NCI-H2029 (cell line): Measurements from ENCODE around the gene YIPF3.
A peak's percentile ranks its signal among the peaks of the same experiment; 100 is the strongest.
"Not testable (repeated sequence)": the region's sequence is repeated elsewhere in the genome, so short reads cannot be mapped to it uniquely, and the experiment has no call there.

Source experiments
- DNase-seq: peaks from one replicate; lab custom pipeline; 2025; lab: John Stamatoyannopoulos, UW

Gene YIPF3

GRCh38 chr6:43509984-43510826 is 6.5 kb downstream of the YIPF3 start, which contains the start of gene LRRC73:
TSS of gene LRRC73 (minus strand) at chr6:43510346. CDS start at chr6:43509785, 561 bp downstream.
- DNase-seq = peak; percentile 66

- no peak for DNase-seq
These were observed 7.4 kb downstream of the YIPF3 start for GRCh38 chr6:43509142-43509983.

- no peak for DNase-seq
These were observed 8.1 kb downstream of the YIPF3 start for GRCh38 chr6:43508481-43509141.

DNA sequence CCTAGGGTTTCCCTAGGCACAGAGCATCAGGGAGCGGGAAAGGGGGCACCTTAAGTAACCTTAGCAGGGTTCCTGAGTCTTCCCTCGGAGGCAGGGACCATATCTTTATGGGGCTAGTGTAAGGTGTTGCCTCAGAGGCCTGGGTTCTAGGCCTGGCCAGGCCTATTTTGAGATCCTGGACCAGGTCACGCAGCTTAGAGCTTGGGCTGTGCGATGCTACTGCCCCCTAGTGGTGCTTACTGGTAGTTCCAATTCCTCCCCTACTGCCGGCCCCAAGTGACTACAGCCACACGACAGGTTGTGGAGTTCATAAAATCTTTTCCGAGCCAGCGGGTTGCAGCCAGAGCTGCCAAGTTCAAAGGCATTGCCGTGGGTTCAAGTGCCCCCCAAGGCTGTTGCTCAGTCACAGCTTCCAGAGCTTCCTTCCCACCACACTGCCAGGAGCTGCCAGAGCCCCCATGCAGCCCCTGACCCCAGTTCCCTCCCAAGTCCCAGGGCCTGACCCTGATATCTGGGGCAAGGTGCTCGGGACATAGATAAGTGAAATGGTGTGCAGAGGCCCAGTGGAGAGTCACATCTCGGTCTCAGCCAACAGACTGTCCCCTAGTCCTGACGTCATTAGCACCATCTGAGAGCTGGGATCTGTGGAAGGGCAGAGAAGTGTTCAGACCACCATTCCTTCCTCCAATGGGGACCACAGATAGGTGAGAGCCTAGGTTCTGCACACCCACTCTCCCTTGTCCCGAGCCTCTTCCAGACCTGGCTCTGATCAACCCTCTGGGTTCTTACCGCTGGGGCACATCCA is 9.9 kb downstream of the YIPF3 start:
- DNase-seq = peak; percentile 63

DNA sequence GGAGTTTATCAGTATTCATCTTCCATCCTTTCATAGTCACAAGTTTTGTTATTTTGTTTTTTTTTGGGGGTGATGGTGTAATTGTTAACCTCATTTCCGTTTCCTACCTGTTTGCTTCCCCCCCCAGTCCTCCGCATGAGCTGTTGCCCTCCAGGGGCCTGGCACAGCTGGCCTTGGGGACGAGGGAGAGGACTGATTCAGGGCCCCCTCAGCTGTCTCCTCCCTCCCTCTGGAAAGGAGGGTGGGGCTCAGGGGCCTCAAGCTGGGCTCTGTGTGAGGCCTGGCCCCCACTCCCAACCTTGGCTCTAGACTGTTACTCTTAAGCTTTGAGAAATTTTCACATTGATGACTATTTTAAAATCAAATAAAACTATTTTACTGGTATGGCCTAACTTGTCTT is 10.6 kb downstream of the YIPF3 start:
- no peak for DNase-seq

- no peak for DNase-seq
These were observed 11.0 kb downstream of the YIPF3 start for GRCh38 chr6:43505718-43506117.

GRCh38 chr6:43504756-43505593 is 11.8 kb downstream of the YIPF3 start:
- DNase-seq = no peak

DNA sequence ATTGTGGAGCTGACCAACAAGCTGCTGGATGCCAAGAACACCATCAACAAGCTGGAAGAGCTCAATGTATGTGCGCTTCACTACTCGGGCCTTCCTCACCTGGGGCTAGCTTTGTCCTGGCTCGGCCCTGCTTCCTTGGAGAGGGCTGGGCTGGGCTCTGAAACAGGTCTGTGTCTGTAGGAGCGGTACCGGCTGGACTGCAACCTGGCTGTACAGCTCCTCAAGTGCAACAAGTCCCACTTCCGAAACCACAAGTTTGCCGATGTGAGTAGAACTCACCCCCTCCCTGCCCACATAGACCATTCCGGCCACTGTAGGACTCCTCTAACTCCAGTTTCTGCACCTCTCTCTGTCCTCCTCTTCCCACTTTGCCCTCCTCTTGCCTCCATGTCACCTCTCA is 13.3 kb downstream of the YIPF3 start:
- DNase-seq = no peak

DNA sequence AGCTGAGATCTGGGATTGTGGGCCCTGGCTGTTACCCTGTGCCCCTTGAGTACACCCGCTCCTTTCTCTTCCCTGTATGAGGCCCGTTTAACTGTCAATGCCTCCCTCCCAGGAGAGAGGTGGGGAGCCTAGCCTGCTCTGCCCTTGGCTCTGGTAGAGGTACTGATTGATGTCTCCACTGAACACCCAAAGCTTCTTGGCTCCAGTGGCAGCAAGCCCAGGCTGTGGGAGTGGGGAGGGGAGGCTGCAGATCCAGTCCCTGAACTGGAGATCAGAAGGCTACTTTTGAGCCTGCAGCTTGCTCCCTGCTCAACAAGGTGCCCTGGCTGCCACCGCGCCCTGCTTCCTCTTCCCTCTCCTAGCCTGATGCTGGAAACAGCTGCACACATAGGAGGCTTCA is 14.1 kb downstream of the YIPF3 start:
- DNase-seq = no peak

DNA sequence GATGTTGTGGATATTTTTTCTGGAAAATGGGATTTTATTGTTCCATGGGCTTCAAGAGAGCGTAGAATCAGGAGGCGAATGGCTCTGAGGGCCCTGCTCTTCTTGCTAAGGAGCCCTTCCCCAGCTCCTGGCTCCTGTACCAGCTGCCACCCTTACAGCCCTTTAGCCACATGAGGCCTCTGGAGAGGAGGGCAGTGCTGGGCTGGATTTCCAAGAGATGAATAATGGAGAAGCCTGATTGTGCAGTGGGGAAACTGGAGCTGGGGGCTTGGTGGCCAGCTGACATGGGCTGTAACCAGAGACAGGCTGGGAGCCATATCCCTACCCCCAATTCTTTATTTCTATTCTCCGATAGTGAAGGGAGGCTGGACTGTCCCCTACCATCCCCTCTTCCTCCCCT is 15.8 kb downstream of the YIPF3 start:
- no peak for DNase-seq

DNA sequence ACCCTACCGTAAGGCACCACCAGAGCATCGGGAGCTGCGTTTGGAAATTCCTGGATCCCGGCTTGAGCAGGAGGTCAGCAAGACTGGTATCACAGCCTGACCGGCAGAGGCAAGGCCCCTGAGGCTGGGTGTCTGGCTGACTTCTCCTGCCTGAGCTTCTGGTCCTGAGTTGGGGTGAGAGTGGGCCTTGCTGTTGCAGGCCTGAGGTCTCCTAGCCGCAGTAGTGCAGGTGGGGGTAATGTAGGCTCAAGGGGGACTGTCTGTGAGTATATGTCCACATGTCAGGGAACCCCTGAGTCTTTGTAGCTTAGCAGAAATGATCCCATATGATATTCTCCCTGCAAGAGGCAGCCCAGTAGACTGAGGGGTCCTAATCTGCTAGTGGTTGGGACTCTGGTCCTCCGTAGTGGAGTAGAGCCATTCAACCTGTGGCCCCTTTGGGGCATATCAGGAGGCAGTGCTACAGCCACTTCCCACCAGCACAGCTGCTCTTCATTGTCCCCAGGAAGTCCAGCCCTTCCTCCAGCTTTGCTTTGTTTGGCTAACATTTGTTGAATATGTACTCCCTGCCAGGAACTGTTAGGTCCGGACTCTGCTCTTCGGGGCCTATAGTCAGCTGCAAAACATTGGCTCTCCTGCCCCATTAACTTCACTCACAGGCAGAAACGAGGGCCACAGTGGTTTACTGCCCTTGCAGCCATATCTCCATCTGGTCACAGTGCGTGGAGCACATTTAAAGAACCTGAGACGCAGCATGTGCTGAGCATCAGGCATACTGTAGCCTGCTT is 17.5 kb downstream of the YIPF3 start:
- no peak for DNase-seq

DNA sequence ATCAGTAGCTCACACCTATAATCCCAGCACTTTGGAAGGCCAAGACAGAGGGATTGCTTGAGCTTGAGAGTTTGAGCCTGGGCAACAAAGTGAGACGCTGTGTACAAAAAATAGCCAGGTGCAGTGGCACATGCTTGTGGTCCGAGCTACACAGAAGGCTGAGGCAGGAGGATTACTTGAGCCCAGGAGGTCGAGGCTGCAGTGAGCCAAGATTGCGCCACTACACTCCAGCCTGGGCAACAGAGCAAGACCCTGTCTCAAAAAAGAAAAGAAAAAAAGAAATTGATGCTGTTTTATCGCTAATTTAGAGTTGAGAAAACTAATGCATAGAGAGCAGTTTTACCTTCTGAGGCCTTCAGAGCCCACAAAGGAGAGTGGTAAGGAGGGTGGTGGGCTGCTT is 18.4 kb downstream of the YIPF3 start:
- DNase-seq = not testable (repeated sequence)

GRCh38 chr6:43497689-43498088 is 19.0 kb downstream of the YIPF3 start:
- DNase-seq = no peak

- no peak for DNase-seq
These were observed 19.7 kb downstream of the YIPF3 start for GRCh38 chr6:43497129-43497396.

DNA sequence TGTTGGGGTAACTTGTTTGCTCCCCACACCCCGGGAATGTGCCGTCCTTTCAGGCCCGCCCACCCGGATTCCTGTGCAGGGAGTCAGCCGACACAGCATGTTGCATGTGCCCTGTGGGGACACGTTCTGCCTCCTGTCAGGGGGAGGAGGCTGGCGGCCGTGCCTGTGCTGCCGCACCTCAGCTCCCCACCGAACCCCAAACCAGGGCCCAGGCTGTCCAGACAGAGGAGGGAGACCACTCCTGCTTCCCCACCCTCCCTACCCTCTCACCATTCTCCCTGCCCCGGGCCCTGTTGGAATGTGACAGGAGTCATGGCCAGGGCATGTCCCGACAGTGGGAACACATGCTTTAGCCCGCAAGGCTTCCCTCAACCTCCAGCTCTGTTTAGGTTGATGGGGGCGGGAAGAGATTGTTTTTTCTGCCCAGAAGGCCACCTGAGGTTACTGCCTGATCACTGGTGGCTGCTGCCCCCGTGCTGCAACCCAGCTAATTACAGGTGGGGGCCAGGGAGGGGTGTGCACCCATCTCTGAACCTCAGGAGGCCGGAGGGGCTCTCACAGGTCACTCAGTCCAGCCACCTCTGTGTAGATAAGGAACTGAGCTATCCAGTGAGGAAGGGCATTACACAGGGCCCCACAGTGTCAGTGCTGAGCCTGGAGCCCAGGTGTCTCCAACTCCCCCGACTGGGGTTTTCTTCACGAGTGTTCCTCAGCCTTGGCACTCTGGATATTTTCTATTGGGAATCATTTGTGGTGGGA is 20.2 kb downstream of the YIPF3 start:
- DNase-seq = no peak

DNA sequence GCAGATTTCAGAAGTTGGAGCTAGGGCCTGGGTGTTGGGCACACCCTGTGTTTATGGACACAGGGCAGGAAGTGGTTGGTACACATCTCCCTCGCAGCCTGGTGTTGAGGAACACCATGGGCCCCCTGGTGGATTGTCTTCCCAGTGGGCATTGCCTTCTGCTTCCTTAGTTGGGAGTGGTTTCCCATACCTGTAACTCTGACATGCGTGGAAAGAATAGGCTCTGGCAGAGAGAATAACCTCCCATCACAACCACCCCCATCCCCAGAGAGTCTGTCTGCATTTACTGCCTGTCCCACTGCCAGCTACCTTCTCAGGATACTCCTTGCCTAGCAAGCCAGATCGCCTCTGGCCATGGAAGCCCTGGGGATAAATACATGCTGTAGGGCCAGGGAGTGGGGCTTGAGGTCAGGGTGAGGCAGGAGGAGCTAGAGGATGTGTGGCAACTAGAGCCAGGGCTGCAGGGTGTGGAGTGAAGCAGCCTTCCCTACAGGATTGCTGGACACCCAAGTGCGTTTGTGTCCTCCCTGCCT is 21.3 kb downstream of the YIPF3 start:
- no peak for DNase-seq

DNA sequence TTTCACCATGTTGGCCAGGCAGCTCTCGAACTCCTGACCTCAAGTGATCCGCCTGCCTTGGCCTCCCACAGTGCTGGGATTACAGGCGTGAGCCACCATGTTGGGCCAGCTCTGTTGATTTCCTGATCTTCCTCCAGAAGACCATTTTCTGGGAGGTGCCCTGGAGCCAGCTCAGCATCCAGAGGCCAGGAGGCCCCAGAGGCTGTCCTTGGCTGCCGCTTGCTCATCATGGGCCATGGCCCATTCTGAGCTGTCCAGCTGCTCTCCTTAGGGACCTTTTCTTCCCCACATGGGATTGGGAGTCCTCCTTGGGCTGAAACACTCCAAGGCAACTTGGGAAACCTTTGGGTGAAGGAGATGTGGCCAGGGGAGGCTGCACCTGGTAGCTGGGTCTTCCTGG is 22.0 kb downstream of the YIPF3 start:
- no peak for DNase-seq

DNA sequence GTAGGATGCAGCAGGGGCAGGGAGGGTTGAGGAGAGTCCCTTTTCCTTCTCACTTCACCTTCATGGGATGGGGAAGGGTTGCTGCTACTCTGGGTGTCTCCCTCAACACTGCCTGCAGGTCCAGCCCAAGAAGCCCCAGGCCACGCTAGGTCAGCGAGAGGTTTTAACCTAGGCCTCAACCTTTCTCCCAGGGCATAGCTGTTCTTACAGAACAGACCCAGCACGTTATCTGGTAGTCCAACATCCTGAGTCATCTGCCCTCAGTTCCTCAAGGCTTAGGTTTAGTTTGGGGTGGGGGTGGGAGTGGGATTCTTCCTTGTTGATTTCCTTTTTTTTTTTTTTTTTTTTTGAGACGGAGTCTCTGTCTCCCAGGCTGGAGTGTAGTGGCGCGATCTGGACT is 22.4 kb downstream of the YIPF3 start:
- no peak for DNase-seq

DNA sequence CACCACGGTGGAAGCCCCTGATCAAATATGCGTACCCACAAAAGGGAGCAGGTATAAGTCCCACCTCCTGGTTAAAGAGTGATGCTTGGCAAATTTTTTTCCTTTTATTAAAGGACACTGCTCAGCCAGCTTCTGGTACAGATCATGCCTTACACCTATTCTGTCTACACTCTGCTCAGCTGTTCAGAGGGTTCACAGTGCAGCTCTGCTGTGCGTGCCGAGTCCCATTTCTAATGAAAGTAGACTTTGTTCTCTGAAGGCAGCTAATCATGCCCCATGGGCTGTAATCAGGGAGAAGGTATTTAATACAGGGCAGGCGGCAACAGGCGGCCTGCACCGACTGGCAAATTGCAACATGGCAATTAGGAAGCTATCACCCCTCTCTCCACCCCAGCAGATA is 22.9 kb downstream of the YIPF3 start:
- no peak for DNase-seq
